K562 (cell line): ENCODE data around the gene AP3S2. TPM values are rescaled to one million over a fixed set of nuclear protein-coding genes. Genes with fewer than 3 reads are reported as not detected.

Experiments used
- ATAC-seq: fragments of 200-7000 bp; cut with Tn5 transposase; 3 replicates; pipeline ENCODE4 v1.9.1; 2020; ENCODE audit warnings: moderate library complexity
- BruUV-seq: library from RNA; stranded (reverse); fragments of 400-500 nt; replicated peaks from 2 replicates; lab custom pipeline; 2021; lab: Mats Ljungman, UMichigan
- CTCF ChIA-PET: fragments of 300-600 bp; formaldehyde crosslinking; extraction: SDS; loops from one replicate; lab custom pipeline; 2021; ENCODE audit warnings: low intra/inter-chr PET ratio; lab: Yijun Ruan, JAX
- POLR2A ChIA-PET: fragments of 300-600, 350-650 bp; sonication (Branson Sonifier 250); formaldehyde crosslinking; extraction: SDS; loops from one replicate; lab custom pipeline; 2021; ENCODE audit warnings: antibody characterized with exemption, inconsistent platforms; lab: Yijun Ruan, JAX
- DNase-seq, 4 experiments: peaks; one replicate each; pipeline versions ENCODE4 v3.0.0 to v3.0.0-alpha.2; 2011 to 2018; ENCODE audit warnings: low spot score in 3 of 4, mixed read lengths in 3 of 4; ENCODE audit errors: extremely low read depth in 1 of 4
- FAIRE-seq: peaks from 2 replicates; lab custom pipeline; 2011; peaks lifted over from hg19 to GRCh38; lab: Jason Lieb, UNC
- H2AFZ ChIP-seq: 2 replicates; pipeline ENCODE4 v1.6.0; 2011; ENCODE audit warnings: low read depth, low read length, control low read depth, inconsistent platforms
- H3K27ac ChIP-seq: fragments of 200-600 bp; 3 replicates; pipeline ENCODE4 v1.8.0; 2011; ENCODE audit warnings: low read depth, mild to moderate bottlenecking, control low read depth, inconsistent platforms, low read length, moderate library complexity, mixed read lengths; ENCODE audit errors: extremely low read depth
- H3K27me3 ChIP-seq, 2 experiments: fragments of 300-600 bp in 1 of 2; 2 replicates in 1 of 2; 3 replicates in 1 of 2; pipeline versions ENCODE4 v1.6.0 to v1.8.0; 2011; ENCODE audit warnings: inconsistent platforms in 2 of 2, low read length in 2 of 2, mild to moderate bottlenecking in 1 of 2, mixed read lengths in 1 of 2, moderate library complexity in 1 of 2; ENCODE audit not compliant: control insufficient read depth in 2 of 2, insufficient read depth in 2 of 2
- H3K36me3 ChIP-seq: fragments of 300-600 bp; 3 replicates; pipeline ENCODE4 v1.8.0; 2011; ENCODE audit warnings: mild to moderate bottlenecking, low read length, inconsistent platforms; ENCODE audit not compliant: control insufficient read depth, insufficient read depth
- H3K4me1 ChIP-seq, 2 experiments: fragments of 200-600 bp in 1 of 2; replicated peaks in 1 of 2; 2 replicates in 1 of 2; 3 replicates in 1 of 2; pipeline versions ENCODE4 v1.5.1 to v1.8.0; 2011; ENCODE audit warnings: inconsistent platforms in 2 of 2, low read length in 2 of 2, mild to moderate bottlenecking in 1 of 2, mixed read lengths in 1 of 2, moderate library complexity in 1 of 2; ENCODE audit not compliant: control insufficient read depth in 2 of 2, insufficient read depth in 2 of 2
- H3K4me2 ChIP-seq: 2 replicates; pipeline ENCODE4 v1.6.1; 2011; ENCODE audit warnings: low read length, control low read depth, inconsistent platforms, mixed read lengths; ENCODE audit not compliant: insufficient read depth
- H3K4me3 ChIP-seq: fragments of 200-600 bp; sonication (generic), shearing (Covaris generic); 2 replicates; pipeline ENCODE4 v1.5.1; 2016; ENCODE audit warnings: control low read depth, inconsistent platforms
- H3K79me2 ChIP-seq: fragments of 200-600 bp; 3 replicates; pipeline ENCODE4 v1.8.0; 2011; ENCODE audit warnings: low read length, inconsistent platforms; ENCODE audit not compliant: control insufficient read depth, insufficient read depth
- H3K9ac ChIP-seq, 2 experiments: 2 replicates each; pipeline versions ENCODE4 v1.6.0 to v1.6.1; 2011; ENCODE audit warnings: low read depth in 2 of 2, low read length in 2 of 2, control low read depth in 1 of 2, inconsistent platforms in 1 of 2, mild to moderate bottlenecking in 1 of 2, mixed read lengths in 1 of 2; ENCODE audit not compliant: insufficient read depth in 1 of 2
- H3K9me1 ChIP-seq: one replicate; pipeline ENCODE4 v1.6.0; 2011; ENCODE audit warnings: inconsistent platforms, mild to moderate bottlenecking, low read length, moderate library complexity; ENCODE audit not compliant: control insufficient read depth, insufficient read depth
- H3K9me3 ChIP-seq: replicated peaks from 2 replicates; pipeline ENCODE4 v1.5.1; 2011; ENCODE audit warnings: low read depth, low read length, inconsistent platforms; ENCODE audit not compliant: control insufficient read depth, insufficient read depth
- H4K20me1 ChIP-seq: replicated peaks from 2 replicates; pipeline ENCODE4 v1.6.1; 2011; ENCODE audit warnings: low read length, inconsistent platforms, mixed read lengths; ENCODE audit not compliant: control insufficient read depth, insufficient read depth
- BHLHE40 ChIP-seq: IDR thresholded peaks from 2 replicates; pipeline ENCODE4 v1.6.1; 2011; ENCODE audit warnings: low read length, improper control_type of control experiment
- CAMTA2 ChIP-seq: fragments of 250-450 bp; sonication (Bioruptor Pico); conservative IDR thresholded peaks from 2 replicates; pipeline ENCODE4 v1.5.1; 2022
- CBX5 ChIP-seq: IDR thresholded peaks from 2 replicates; pipeline ENCODE4 v1.6.1; 2014; ENCODE audit warnings: low read depth, borderline replicate concordance
- HINFP ChIP-seq: fragments of 450-650 bp; conservative IDR thresholded peaks from 2 replicates; pipeline ENCODE4 v1.6.1; 2016; ENCODE audit warnings: missing genetic modification characterization, low read depth, mild to moderate bottlenecking, control low read depth, missing compliant biosample characterization
- SMARCA4 ChIP-seq: fragments of 450-650 bp; IDR thresholded peaks from 2 replicates; pipeline ENCODE4 v1.6.1; 2016
- SPI1 ChIP-seq: IDR thresholded peaks from 2 replicates; pipeline ENCODE4 v1.6.1; 2011; ENCODE audit warnings: low read depth, low read length, control low read depth, borderline replicate concordance
- STAT5A ChIP-seq: IDR thresholded peaks from 2 replicates; pipeline ENCODE4 v1.6.1; 2012; ENCODE audit warnings: low read length, inconsistent platforms, borderline replicate concordance
- TAF9B ChIP-seq: fragments of 450-650 bp; IDR thresholded peaks from 2 replicates; pipeline ENCODE4 v1.6.1; 2018; ENCODE audit warnings: mild to moderate bottlenecking; ENCODE audit not compliant: partially characterized antibody
- TCF7 ChIP-seq: sonication (generic); IDR thresholded peaks from 2 replicates; pipeline ENCODE4 v1.6.1; 2016; ENCODE audit warnings: antibody characterized with exemption, borderline replicate concordance
- THAP12 ChIP-seq: fragments of 250-450 bp; sonication (Bioruptor Pico); IDR thresholded peaks from 2 replicates; pipeline ENCODE4 v1.9.0; 2021; ENCODE audit warnings: mild to moderate bottlenecking, inconsistent platforms
- U2AF2 ChIP-seq: fragments of 200-400 bp; formaldehyde crosslinking; optimal IDR thresholded peaks from 2 replicates; pipeline ENCODE3; 2017; ENCODE audit warnings: low read depth, mild to moderate bottlenecking, low read length
- USF2 ChIP-seq: sonication (generic); formaldehyde crosslinking; IDR thresholded peaks from 2 replicates; pipeline ENCODE4 v1.5.0; 2020; ENCODE audit warnings: missing genetic modification reagents
- ZFP30 ChIP-seq: fragments of 250-450 bp; sonication (Bioruptor Pico); IDR thresholded peaks from 2 replicates; pipeline ENCODE4 v1.8.0; 2022; ENCODE audit warnings: moderate library complexity, mild to moderate bottlenecking, inconsistent platforms, borderline replicate concordance
- ZNF324 ChIP-seq: fragments of 250-450 bp; sonication (Bioruptor Pico); IDR thresholded peaks from 2 replicates; pipeline ENCODE4 v1.4.0; 2020; ENCODE audit warnings: mild to moderate bottlenecking
- WGBS: fragments of 100-300 bp; shearing (Covaris generic); methylation state at CpG from one replicate; pipeline ENCODE4 v1.1.6; 2016; ENCODE audit warnings: low coverage, mixed read lengths; ENCODE audit not compliant: insufficient coverage; ENCODE audit errors: missing lambda C conversion rate; 5-methylcytosine and 5-hydroxymethylcytosine counted together
- in situ Hi-C: fragments of 300-500 bp; cut with MboI; formaldehyde crosslinking; loops from 4 replicates; pipeline ENCODE4 v1.15.0; 2018; ENCODE audit warnings: inconsistent platforms, mixed read lengths
- intact Hi-C: fragments of 100-400 bp; cut with micrococcal nuclease; formaldehyde crosslinking; loops from 2 replicates; pipeline ENCODE4 v1.14.2; 2022
- polyA plus RNA-seq, 8 experiments: library from polyadenylated mRNA; depleted of rRNA in 4 of 8; stranded (reverse) in 5 of 8; unstranded in 3 of 8; fragments of >200 nt; fragmentation: Nextera tagmentation in 2 of 8; fragmentation: Illumina TruSeq in 1 of 8; extraction: Ambion mirVana in 2 of 8; extraction: Trizol in 1 of 8; gene quantifications; 2 replicates each; pipeline versions ENCODE4 v1.2.1 to v1.2.3, GENCODE V29; 2011 to 2014; ENCODE audit warnings: inconsistent platforms in 1 of 8, missing spikeins in 1 of 8
- total RNA-seq, 7 experiments: library from RNA; depleted of rRNA in 6 of 7; stranded (reverse); fragments of >200 nt in 6 of 7; fragmentation: Illumina TruSeq in 2 of 7; extraction: Trizol in 2 of 7; gene quantifications; 2 replicates each; pipeline versions ENCODE4 v1.2.1 to v1.2.3, GENCODE V29; 2011 to 2021; ENCODE audit warnings: low replicate concordance in 1 of 7
- TF ChIP-seq, protein P1 (sequence below): IDR thresholded peaks from 2 replicates; pipeline ENCODE4 v1.6.1; 2011; ENCODE audit warnings: borderline replicate concordance, low read depth, mild to moderate bottlenecking, moderate library complexity, low read length; ENCODE audit not compliant: insufficient read depth, poor library complexity, severe bottlenecking

The AP3S2 gene
- total and polyA plus RNA-seq, 9 of the 15 experiments (the other 6 are each of a cell fraction or from before 2014, with no cell fraction given) = 16.4 to 54.1 (median 37.4) TPM

DNA sequence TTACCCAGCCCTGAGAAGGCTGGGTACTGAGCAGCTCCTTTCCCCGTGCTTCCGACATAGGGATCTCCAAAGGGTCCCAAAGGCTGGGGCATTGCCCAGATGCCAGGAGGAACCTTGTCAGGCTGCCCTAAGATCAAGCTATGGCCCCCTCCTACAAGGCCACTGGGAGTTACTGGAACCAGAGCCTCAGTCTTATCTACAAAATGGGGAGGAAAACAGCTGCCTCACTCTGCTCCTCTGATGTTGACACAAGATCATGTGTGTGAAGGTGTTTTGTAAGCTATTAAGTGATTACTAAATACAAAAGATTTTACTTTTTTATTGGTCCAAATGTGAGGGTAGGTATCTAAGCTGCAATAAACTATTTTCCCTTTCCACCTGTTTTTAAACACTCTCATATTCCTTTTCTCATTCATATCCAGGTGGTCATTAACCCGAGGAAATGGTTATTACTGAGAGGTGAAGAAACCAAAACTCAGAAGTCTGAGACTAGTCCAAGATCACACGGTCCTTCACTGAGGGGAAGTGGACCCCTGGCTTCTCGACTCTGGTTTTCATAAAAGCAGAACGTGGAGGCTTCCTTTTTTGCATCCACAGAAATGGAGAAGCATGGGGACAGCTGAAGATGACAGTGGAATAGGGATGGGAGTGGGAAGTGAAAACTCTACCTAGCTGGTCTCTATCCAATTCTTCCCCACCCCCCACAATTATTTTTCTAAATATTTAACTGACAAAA lies 17.3 kb upstream of the AP3S2 start:
- no peak for FAIRE-seq
- H3K9me3 ChIP-seq = no peaks in the 10 kb centered on the region
- intact Hi-C loops (no loop called here), in situ Hi-C loops (no loop called here)
- DNase-seq = peak in 2 of 4 experiments; percentile 20 to 26
- peaks cover 9 to 11% of the 10 kb centered on the region in 2 experiments; a peak in 3 of 5 replicates for H3K4me1 ChIP-seq
- H3K9me1 ChIP-seq = no peaks in the 10 kb centered on the region
- peak overlapping the region in 1 of 2 experiments; percentile 48; a peak in 1 of 4 replicates for H3K9ac ChIP-seq
- H3K79me2 ChIP-seq = no peaks in the 10 kb centered on the region
- H3K27ac ChIP-seq = no peak overlapping the region
- H4K20me1 ChIP-seq = no peaks in the 10 kb centered on the region
- H3K27me3 ChIP-seq = peaks cover 2 to 22% of the 10 kb centered on the region in 2 experiments; a peak in 3 of 5 replicates
- H2AFZ ChIP-seq = no peak overlapping the region
- ATAC-seq = peak; percentile 69
- H3K4me2 ChIP-seq = no peak overlapping the region
- no peaks in the 10 kb centered on the region for H3K36me3 ChIP-seq
- BruUV-seq = no TSS peak
- CTCF ChIA-PET = no interaction called here
- POLR2A ChIA-PET = interaction anchor here (0.6 to 1.3 kb wide), 2 partner anchors 37 to 163 kb away, joined by 3 read pairs; no protein-coding TSS in a partner anchor
- WGBS = 0% methylated on average over 6 of the region's 6 CpGs
- no peak overlapping the region for H3K4me3 ChIP-seq
- no peak for TF ChIP-seq U2AF2
- 0 out of 2 replicates have a peak, but pooled peaks have one; percentile 22 for TF ChIP-seq SMARCA4
- no peak for TF ChIP-seq BHLHE40
- no peak for TF ChIP-seq TAF9B
- TF ChIP-seq CAMTA2 (CRISPR knock-in tag) = no peak
- no peak for TF ChIP-seq CBX5
- TF ChIP-seq HINFP (tag) = no peak
- no peak for TF ChIP-seq ZNF324 (CRISPR knock-in tag)
- TF ChIP-seq USF2 (CRISPR knock-in tag) = 0 out of 2 replicates have a peak, but pooled peaks have one; percentile 4
- no peak for TF ChIP-seq STAT5A
- no peak for TF ChIP-seq ZFP30 (CRISPR knock-in tag)
- 0 out of 2 replicates have a peak, but pooled peaks have one; percentile 19 for TF ChIP-seq SPI1
- TF ChIP-seq THAP12 (CRISPR knock-in tag) = no peak
- TF ChIP-seq, protein P1, sequence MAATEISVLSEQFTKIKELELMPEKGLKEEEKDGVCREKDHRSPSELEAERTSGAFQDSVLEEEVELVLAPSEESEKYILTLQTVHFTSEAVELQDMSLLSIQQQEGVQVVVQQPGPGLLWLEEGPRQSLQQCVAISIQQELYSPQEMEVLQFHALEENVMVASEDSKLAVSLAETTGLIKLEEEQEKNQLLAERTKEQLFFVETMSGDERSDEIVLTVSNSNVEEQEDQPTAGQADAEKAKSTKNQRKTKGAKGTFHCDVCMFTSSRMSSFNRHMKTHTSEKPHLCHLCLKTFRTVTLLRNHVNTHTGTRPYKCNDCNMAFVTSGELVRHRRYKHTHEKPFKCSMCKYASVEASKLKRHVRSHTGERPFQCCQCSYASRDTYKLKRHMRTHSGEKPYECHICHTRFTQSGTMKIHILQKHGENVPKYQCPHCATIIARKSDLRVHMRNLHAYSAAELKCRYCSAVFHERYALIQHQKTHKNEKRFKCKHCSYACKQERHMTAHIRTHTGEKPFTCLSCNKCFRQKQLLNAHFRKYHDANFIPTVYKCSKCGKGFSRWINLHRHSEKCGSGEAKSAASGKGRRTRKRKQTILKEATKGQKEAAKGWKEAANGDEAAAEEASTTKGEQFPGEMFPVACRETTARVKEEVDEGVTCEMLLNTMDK = no peak
- no peak for TF ChIP-seq TCF7
